HG03280 (cell line): ENCODE results near the gene MFGE8.
A peak's percentile ranks its signal among the peaks of the same experiment; 100 is the strongest.

Source experiments
- ATAC-seq: cut with Tn5 transposase; IDR thresholded peaks from one replicate; pipeline ENCODE4 v1.9.1; 2021; ENCODE audit warnings: mild to moderate bottlenecking, moderate library complexity; ENCODE audit not compliant: unreplicated experiment

The MFGE8 gene

GRCh38 chr15:88900309-88900981 lies 12.7 kb downstream of the MFGE8 start:
- no peak for ATAC-seq

GRCh38 chr15:88899251-88899650 lies 13.9 kb downstream of the MFGE8 start:
- ATAC-seq = no peak

DNA sequence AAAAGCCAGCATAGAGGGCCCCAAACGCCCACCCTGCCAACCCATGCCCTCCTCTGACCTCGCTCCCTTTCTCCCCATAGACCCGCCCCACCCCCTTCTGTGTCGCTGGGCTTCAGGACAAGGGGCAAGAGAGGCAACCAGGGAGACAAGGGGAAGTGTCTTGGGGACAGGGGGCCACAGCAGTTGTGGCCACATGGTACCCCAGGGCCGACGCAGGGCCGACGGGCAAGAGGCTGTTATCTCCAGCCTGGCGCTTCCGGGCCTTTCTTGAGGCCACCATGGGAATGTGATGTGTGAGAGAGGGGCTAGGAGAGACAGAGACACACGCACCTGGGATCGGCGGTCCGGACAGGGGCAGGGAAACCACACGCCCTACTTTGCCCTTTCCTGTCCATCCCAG lies 14.4 kb downstream of the MFGE8 start:
- ATAC-seq = no peak

GRCh38 chr15:88897456-88898194 lies 15.6 kb downstream of the MFGE8 start:
- no peak for ATAC-seq

DNA sequence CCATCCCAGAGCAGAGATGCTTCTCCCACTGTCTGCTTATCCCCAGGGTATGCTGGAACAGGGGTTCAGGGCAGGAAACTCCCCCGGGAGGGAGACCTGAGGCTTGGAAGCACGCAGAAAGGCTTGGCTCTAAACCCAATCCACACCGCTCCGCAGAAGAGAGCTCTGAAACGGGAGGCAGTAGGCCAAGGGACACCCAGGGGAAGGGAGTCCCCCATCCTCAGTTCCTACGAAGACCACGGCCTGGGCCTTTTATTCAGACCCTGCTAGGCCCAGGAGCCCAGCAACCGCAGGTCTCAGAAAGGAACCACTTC lies 16.1 kb downstream of the MFGE8 start:
- ATAC-seq = no peak

GRCh38 chr15:88896333-88897033 lies 16.7 kb downstream of the MFGE8 start:
- no peak for ATAC-seq

- no peak for ATAC-seq
Observed at GRCh38 chr15:88894819-88895767, 18.1 kb downstream of the MFGE8 start, which contains the start of gene HAPLN3. TSS of gene HAPLN3 (minus strand) at chr15:88895544. CDS start at chr15:88887298, 8,246 bp downstream.

- no peak for ATAC-seq
Observed at GRCh38 chr15:88894348-88894818, 18.8 kb downstream of the MFGE8 start.

GRCh38 chr15:88891540-88892254 lies 21.5 kb downstream of the MFGE8 start:
- ATAC-seq = no peak

DNA sequence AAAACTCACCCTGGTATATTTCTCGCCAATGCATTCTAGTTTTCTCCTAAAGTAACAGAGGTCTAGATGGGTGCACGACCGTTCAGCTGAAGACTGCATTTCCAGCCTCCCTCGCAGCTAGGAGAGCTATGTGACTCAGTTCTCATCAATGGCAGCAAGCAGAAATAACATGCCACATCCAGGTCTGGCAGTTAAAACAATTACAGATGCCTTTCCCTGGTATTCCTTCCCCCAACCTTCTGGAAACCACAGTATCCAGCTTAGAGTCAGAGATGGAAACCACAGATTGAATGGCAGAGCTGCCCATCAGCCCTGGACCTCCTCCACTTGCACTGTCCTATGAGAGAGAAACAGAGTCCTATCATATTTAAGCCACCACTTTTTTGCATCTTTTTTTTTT lies 22.7 kb downstream of the MFGE8 start:
- no peak for ATAC-seq

GRCh38 chr15:88888719-88889118 lies 24.5 kb downstream of the MFGE8 start:
- ATAC-seq = no peak

GRCh38 chr15:88887068-88887580 lies 26.1 kb downstream of the MFGE8 start:
- no peak for ATAC-seq

- ATAC-seq = no peak
Observed at GRCh38 chr15:88882785-88883184, 30.4 kb downstream of the MFGE8 start.

DNA sequence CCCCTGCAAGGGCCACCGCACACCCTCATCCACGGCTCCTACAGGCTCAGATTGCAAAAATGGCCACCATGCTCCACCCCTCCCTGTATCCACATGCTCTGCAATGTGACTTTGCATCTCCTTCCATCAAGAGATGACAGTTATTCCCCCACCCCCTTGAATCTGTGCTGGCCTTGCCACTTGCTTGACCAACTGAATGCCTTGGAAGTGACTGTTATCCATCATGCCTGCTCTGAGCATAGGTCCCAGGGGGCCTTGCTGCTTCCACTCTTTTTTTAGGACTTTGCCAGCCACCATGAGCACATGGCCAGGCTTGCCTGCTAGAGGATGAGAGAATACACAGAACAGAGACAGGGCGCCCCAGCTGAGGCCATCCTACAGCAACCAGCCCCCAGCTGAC lies 31.4 kb downstream of the MFGE8 start:
- ATAC-seq = no peak

DNA sequence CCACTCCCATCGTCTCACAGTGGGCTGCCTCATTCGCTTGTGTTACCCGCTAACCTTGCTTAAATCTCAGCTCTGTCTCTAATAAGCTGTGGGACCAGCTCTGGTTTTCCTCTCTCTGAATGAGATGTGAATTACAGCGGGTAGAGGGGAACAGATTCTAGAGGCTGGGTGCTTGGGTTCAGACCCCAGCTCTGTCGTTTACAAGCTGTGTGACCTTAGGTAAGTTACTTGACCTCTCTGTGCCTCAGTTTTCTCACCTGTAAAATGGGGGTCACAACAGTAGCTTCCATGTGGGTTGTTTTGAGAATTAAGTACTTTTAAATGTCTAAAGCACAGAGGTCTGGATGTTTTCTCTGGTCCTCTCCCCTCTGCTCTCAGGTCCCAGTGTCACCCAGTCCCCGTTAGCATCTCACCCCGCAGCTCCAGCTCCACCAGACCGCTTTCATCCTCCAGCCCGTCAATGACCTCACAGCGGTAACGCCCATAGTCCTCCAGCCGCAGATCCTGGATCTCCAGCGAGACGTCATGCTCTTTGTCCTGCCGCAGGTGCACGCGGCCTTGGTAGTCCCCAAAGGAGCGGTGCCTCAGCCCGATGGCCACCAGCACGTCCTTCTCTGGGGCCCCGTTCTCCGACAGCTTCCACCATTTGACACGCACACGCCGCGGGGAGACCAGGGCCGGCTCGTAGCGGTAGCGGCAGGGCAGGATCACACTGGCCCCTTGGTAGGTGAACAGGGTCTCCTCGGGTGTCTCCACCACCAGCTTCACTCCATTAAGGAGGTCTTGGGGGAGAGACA lies 32.0 kb downstream of the MFGE8 start:
- ATAC-seq = no peak

GRCh38 chr15:88878720-88879184 lies 34.4 kb downstream of the MFGE8 start:
- ATAC-seq = peak; percentile 69

- ATAC-seq = no peak
Observed at GRCh38 chr15:88877906-88878305, 35.3 kb downstream of the MFGE8 start.

- no peak for ATAC-seq
Observed at GRCh38 chr15:88877415-88877814, 35.8 kb downstream of the MFGE8 start.

DNA sequence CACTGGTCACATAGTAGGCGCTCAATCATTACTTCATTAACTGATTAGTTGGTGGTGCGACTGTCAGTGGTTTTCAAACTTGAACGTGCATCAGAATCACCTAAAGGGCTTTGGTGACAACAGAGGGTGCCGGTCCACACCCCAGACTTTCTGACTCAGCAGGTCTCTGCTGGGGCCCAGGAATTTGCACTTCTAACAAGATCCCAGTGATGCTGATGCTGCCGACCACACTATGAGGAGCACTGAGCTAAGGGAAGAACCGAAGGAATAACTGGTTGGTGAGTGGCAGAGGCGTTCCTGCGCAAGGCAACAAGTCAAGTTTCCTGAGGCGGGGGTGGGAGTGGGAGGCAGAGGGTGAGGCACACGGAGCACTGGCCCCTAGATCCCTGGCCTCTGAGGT lies 36.6 kb downstream of the MFGE8 start:
- no peak for ATAC-seq
